CD4-positive, alpha-beta T cell treated with Interferon gamma for 1 hour (primary cell): Measurements from ENCODE around the gene PAM.
A peak's percentile ranks its signal among the peaks of the same experiment; 100 is the strongest.

Experiments
- DNase-seq: peaks from one replicate; pipeline ENCODE4 v3.0.0-alpha.2; 2020

The PAM gene

GRCh38 chr5:102863764-102864560 lies 108.9 kb downstream of the PAM start:
- DNase-seq: no peak

DNA sequence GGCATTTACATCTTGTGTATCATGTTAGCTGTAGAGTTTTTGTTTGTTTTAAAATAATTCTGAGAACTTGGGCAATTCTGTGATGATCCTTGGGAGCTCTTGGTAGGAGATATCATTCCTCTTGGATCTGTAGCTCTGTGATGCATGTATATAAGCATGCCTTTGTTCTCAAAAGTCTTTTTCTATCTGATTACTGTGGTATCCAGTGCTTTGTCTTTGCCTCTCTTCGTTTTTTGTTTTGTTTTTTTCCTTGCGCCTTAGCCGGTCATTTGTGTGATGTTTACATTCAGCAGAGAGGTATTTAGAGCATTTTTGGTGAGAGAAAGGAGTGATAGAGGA lies 110.0 kb downstream of the PAM start:
- no peak for DNase-seq

DNA sequence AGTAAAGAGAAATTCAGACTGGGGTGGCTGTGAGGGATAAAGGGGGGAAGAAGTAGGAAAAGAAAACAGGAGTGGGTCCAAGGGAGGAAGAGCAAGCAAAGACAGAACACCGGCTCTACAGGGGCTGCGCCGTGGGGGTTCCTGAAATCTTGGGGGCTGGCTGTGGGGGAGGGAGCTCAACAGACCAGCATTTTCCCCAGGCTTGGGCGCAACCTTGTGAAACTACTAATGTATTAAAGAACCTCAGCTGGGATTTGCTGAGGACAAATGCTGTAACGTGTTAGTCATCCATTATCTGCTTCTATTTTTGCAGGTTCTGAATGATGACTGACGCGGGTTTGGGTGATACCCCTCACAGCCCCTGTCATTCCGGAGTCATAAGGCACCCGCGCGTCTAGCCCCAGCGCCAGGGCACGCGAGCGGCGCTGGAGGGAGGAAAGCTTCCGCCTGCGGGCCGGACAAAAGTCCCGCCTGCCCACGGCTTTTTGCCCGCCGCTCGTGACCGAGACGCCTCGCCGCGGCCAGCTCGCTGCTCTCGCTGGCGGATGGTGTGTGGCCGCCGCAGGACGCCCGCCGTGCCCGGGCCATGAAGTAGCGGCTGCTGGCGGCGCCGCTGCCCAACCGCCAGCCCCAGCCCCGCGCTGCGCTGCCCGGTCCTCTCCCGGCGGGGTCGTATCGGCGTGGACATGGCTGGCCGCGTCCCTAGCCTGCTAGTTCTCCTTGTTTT lies 110.6 kb downstream of the PAM start:
- peak; percentile 13 for DNase-seq

- DNase-seq: no peak
Observed at GRCh38 chr5:102866237-102866600, 111.1 kb downstream of the PAM start.

- no peak for DNase-seq
Observed at GRCh38 chr5:102867992-102868662, 113.0 kb downstream of the PAM start.

GRCh38 chr5:102869230-102869629 lies 114.1 kb downstream of the PAM start:
- DNase-seq: no peak

- DNase-seq: no peak
Observed at GRCh38 chr5:102873379-102873932, 118.4 kb downstream of the PAM start.

GRCh38 chr5:102874054-102874453 lies 118.9 kb downstream of the PAM start:
- no peak for DNase-seq

DNA sequence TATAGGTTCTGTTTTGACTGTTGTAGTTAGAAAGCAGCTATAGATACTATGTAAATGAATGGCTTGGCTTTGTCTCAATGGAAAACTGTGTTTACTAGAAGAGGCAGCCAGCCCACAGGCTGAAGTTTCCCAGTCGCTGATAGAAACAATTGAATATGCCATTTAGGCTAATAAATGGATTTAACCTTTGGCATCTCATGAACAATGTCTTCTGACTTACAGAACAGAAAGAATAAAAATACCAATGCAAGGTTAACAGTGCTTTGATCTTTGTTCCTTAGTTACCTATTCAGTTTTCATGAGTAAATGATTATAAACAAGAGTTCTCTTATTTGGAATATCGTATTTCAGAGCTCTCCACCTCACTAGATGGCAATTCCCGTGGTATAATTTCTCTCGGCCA lies 120.6 kb downstream of the PAM start:
- no peak for DNase-seq

- DNase-seq: no peak
Observed at GRCh38 chr5:102876610-102877009, 121.5 kb downstream of the PAM start.

DNA sequence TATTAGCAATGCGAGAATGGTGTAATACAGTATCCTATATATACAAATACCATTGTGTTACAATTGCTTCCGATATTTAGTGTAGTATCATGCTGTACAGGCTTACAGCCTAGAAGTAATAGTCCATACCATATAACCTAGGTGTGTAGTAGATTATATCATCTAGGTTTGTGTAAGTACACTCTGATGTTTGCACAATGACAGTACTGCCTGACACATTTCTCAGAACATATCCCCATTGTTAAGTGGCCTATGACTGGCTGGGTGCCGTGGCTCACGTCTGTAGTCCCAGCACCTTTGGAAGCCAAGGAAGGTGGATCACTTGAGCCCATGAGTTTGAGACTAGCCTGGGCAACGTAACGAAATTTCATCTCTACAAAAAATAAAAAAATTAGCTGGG lies 124.6 kb downstream of the PAM start:
- DNase-seq: no peak

DNA sequence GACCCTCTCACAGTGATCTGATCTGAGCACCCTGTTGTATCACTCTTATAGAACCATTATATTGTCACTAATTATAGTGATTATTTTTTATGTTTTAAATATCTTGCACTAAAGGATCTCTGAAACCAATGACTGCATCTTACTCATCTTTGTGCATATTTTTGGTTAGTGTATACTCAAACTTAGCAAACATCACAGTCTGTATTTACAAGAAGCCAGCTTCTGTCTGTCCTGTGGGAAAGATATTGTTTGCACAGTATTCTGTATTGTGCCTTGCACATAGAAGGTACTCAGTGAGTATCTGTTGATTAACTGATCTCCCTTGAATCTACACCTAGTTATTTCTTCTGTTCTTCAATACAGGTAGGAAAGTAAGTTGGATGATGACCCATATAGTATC lies 131.5 kb downstream of the PAM start:
- DNase-seq: no peak

DNA sequence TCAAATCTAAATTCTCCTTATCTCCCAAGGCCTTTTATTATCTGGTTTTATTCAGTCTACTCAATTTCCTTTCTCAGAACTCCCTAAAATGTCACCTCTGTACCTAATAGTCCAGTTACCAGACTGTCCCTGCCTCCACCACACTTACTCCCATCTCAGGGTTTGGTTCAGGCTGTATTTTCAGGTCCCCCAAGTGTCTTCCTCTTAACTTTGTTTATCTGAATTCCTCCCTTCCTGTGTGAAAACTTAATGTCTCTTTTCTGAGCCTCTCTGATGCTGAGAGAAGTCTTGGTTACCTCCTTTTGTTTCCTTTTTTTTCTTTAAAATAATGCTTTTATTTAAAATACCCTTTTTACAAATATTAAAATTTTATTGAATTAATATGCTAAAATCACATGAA lies 133.4 kb downstream of the PAM start:
- DNase-seq: no peak

GRCh38 chr5:102889033-102889432 lies 133.9 kb downstream of the PAM start:
- no peak for DNase-seq

DNA sequence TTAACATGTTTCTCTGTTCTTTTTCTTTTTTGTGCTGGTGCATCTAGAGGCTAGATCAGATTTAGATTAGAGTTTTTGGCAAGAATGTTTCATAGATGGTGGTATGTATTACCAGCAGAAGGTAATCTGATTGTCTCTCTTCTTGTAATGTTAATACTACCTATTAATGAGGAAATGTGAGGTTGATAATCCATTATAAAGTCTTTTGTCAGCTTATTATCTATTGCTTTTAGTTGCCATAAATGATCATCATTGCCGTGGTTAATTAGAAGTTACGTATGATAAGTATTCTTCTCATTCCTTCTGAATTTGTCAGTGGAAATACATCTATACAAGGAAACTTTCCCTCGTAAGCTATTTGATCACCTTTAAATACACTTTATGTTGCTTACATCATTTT lies 135.0 kb downstream of the PAM start:
- no peak for DNase-seq

DNA sequence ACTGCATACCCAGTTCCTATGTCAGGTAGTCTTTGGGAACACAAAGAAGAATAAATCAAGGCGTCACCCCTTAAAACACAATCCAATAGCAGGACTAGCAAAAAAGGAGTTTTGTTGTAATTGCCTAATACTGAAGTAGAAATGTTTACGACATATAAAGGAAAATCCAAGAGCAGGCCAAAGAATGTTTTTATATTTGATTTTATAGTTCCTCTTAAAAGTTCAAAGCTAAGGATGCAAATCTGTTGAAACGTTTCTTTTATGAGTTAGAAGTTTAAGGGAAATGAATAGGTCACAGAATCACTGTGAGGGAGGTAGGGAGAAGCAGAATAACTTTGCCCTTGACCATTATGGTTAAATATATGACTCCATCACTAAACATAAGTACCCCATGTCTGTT lies 136.1 kb downstream of the PAM start:
- no peak for DNase-seq

- no peak for DNase-seq
Observed at GRCh38 chr5:102893942-102894341, 138.8 kb downstream of the PAM start.

DNA sequence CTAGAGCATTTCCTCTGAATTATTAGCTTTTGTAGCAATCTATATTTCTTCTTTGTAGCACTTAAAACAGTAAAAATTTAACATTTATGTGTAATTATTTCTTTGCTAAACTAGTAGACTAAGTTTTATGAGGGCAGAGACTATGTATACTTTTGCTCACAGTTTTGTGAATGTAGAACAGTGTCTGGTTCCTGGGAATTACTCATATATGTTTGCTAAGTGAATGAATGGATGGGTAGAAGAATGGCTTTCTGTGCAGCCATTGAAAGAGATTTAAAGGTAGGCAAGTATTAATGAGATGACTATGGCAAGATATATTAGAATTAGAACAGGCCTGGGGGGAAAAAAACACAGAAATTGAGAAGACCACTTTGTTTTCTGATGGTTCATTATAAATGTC lies 140.1 kb downstream of the PAM start:
- no peak for DNase-seq

- DNase-seq: no peak
Observed at GRCh38 chr5:102895976-102896375, 140.9 kb downstream of the PAM start.

DNA sequence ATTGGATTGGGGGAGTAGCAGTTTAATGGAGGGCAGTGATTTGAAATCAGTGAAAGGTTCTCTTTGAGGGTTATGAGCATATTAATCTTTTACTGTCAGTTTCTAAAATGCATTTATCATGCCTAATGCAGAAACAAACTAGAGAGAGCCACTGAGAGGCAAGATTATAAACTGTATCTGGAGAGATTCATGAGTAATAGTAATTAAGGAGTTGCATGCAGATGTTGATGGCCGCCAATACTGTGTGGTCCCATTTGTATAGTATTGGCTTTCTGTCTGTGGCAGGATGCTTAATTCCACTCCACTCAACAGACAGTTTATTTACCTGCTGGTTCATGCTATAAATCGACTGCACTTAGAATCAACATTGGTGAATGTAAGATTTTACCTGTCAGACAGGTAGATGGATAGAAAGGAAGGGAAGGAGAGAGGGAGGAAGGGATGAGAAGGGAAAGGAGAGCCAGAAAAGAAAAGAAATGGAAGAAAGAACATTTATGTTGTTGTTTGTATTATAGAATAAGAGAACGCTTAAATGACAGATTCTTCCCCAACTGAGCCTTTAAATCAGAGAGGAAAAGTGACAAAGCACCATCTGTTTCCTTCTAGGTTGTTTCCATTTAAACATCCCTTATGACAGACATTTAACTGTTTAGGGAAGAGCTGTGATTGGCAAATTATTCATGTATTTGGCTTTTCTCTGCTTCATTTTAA lies 146.5 kb downstream of the PAM start:
- DNase-seq: no peak

DNA sequence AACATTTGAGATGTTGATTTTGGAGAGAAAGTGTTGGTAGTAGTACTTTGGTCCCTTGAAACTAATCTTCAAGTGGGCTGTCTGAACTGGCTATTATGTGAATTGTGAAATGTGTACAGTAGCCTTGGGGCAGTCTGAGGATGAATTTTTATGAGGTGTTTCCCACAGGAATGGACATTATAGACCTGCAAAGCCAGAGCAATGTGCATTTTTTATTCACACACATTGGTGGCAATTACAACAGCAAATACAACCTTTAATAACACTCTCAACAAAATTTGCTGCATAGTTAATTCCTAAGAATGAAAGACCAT lies 147.0 kb downstream of the PAM start:
- DNase-seq: no peak

DNA sequence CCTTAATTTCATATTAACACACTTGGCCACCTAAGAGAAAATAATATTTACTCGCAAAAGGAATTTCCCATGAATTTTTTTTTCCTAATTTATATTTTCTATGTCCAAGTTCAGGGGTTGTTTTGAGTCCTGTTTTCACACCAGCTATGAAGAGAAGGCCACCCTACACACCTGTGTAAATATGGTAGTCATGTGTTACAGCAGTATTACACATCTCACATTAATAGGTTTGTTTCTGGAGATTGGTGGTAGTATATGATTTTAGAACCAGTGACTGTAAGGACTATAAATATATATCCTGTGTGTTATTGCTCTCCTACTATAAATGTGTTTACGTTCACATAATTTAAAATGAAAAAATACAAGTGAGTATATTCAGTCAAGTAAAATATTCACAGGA lies 147.5 kb downstream of the PAM start:
- no peak for DNase-seq

DNA sequence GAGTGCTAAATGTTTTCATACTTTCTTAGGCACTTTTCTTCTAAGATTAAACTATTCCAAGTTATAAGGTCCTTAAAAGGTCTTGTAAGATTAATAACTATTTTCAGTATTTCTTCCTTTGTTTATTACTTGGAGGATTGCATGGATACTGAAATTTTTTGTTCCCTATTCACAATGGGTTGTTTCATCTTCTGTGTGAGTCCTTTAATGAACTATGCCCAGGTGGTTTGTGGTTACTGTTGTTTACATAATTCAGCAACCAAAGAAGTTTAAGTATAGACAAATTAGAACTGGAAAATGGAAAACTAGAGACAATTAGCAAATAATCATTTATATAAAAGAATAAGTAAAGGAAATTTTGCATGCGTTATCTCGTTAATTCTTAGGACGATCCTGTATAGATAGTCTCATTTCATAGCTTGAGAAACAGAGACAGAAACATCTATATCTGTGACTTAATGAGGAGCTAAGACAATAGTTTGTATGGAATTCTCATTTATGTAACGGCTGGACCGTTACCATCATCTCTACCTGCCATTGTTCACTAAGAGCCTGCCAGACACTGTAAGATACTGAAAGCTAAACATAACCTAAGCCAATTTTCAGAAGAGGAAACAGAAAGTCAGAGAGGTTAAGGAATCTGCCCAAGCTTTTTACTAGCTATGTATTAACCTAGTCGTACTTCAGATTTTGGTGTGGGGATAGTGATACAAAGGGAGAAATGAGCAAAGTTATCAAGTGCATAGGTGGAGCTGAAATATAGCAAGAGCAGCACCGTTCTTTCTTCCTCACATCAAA lies 148.2 kb downstream of the PAM start:
- DNase-seq: no peak
